ENCODE measurements around the gene GPATCH8. TPM values are rescaled to one million over a fixed set of nuclear protein-coding genes. Genes with fewer than 3 reads are reported as not detected.
"Not testable (repeated sequence)": the region's sequence is repeated elsewhere in the genome, so short reads cannot be mapped to it uniquely, and the experiment has no call there.

The GPATCH8 gene
- total RNA-seq, 8 experiments from 2014 or later: 25.6 to 96.4 (median 29.7) TPM

DNA sequence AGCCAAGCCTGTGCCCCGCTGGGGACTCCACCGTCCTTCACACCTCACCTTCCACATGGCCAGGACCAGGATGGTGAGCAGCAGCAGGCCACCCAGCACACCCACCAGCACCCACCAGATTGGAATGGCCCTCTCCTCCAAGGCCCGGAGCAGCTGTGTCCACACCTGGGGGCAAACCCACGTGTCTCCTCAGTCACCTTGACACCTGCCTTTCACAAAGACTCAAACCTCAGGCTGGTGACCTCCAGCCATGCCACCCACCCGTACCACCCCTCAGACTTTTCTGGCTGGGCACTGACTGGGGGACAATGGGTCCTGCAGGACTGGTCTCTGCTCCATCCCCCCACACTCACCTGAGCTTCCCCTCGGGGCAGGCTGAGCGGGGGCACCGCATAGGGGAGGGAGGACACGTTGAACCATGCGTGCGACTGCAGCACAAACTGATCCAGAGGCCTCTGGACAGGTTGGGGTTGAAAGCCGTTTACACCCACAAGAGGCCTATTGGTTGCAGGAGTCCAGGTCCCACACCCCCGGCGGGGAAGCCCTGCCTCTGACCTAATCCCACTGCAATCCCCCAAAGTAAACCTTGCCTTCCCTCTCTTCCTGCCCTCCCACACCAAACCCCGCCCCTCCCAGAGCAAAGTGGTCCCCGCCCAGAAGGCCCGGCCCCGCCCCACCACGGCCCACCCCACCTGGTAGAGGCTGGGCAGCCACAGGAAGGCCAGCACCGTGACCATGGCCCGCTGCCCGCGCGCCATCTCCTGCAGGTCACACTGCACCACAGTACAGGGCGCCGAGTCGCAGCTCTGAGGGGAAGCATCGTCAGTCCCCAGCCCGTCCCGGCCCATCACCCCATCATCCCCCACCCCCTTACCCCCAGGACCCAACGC, 128.7 kb downstream of the GPATCH8 start:
- H3K27ac ChIP-seq: no peak overlapping the region
- H3K4me3 ChIP-seq: no peak overlapping the region
- peak in 7 of 8 experiments; percentile 19 to 43 (median 32) for ATAC-seq (replicated peaks in 6 of 8)
- peaks cover 0 to 4% of the 10 kb centered on the region in 2 donors for H3K4me1 ChIP-seq (replicated peaks in 1 of 2)
- 80% methylated on average over 5 to 7 of the region's 31 CpGs; no CpG with 5 or more reads in 8 of the 10 experiments for WGBS, 10 experiments
- in situ Hi-C loops (cut with MboI; ENCODE audit: low pct_unique_long_range_greater_than_20kb in 2 of 9, low sequenced_read_pairs in 9 of 9, unreplicated experiment in 9 of 9): no loop called here

GRCh38 chr17:44372036-44372435, 131.2 kb downstream of the GPATCH8 start:
- WGBS, 10 experiments: 71 to 90% (median 77%) methylated on average over 2 to 6 of the region's 10 CpGs; no CpG with 5 or more reads in 3 of the 10 experiments
- ATAC-seq (replicated peaks in 6 of 8): no peak
- in situ Hi-C loops (cut with MboI; ENCODE audit: low pct_unique_long_range_greater_than_20kb in 2 of 9, low sequenced_read_pairs in 9 of 9, unreplicated experiment in 9 of 9): no loop called here
- Histone ChIP-seq H3K4me1 (replicated peaks in 1 of 2) (peaks cover 0 to 9% of the 10 kb centered on the region in 2 donors), H3K27ac (no peak overlapping the region), H3K4me3 (no peak overlapping the region)

- Histone ChIP-seq H3K4me3 (peak overlapping the region in 1 of 5 donors; percentile 4), H3K4me1 (replicated peaks in 1 of 2) (peaks cover 0 to 11% of the 10 kb centered on the region in 2 donors), H3K27ac (peak overlapping the region in 1 of 2 donors; percentile 46)
- ATAC-seq (replicated peaks in 6 of 8); in situ Hi-C loops (cut with MboI; ENCODE audit: low pct_unique_long_range_greater_than_20kb in 2 of 9, low sequenced_read_pairs in 9 of 9, unreplicated experiment in 9 of 9): not testable (repeated sequence)
- 16 to 100% (median 41%) methylated on average over 1 to 6 of the region's 17 CpGs; no CpG with 5 or more reads in 4 of the 10 experiments for WGBS, 10 experiments
Measured at GRCh38 chr17:44369414-44370023, 133.7 kb downstream of the GPATCH8 start.

DNA sequence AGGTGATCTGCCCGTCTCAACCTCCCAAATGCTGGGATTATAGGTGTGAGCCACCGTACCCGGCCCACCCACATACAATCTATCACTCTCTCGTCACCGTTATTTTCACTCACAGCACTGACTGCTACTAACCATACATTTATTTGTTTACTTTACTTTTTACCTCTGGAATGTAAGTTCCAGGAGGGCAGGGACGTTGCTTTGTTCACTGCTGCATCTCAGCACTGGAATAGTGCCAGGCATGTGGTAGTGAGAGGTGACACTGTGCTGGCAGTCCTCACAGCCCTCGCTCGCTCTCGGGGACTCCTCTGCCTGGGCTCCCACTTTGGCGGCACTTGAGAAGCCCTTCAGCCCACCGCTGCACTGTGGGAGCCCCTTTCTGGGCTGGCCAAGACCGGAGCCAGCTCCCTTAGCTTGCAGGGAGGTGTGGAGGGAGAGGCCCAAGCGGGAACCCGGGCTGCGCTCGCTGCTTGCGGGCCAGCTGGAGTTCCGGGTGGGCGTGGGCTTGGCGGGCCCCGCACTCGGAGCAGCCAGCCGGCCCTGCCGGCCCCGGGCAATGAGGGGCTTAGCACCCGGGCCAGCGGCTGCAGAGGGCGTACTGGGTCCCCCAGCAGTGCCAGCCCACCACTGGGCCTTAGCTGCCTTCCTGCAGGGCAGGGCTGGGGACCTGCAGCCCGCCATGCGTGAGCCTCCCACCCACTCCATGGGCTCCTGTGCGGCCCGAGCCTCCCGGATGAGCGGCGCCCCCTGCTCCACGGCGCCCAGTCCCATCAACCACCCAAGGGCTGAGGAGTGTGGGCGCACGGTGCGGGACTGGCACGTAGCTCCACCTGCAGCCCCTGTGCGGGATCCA, 134.6 kb downstream of the GPATCH8 start:
- H3K4me1 ChIP-seq (replicated peaks in 1 of 2): peaks cover 0 to 11% of the 10 kb centered on the region in 2 donors
- in situ Hi-C loops (cut with MboI; ENCODE audit: low pct_unique_long_range_greater_than_20kb in 2 of 9, low sequenced_read_pairs in 9 of 9, unreplicated experiment in 9 of 9); H3K4me3 ChIP-seq; ATAC-seq (replicated peaks in 6 of 8); H3K27ac ChIP-seq: not testable (repeated sequence)
- WGBS, 10 experiments: 47 to 100% (median 93%) methylated on average over 3 to 10 of the region's 42 CpGs; no CpG with 5 or more reads in 5 of the 10 experiments

DNA sequence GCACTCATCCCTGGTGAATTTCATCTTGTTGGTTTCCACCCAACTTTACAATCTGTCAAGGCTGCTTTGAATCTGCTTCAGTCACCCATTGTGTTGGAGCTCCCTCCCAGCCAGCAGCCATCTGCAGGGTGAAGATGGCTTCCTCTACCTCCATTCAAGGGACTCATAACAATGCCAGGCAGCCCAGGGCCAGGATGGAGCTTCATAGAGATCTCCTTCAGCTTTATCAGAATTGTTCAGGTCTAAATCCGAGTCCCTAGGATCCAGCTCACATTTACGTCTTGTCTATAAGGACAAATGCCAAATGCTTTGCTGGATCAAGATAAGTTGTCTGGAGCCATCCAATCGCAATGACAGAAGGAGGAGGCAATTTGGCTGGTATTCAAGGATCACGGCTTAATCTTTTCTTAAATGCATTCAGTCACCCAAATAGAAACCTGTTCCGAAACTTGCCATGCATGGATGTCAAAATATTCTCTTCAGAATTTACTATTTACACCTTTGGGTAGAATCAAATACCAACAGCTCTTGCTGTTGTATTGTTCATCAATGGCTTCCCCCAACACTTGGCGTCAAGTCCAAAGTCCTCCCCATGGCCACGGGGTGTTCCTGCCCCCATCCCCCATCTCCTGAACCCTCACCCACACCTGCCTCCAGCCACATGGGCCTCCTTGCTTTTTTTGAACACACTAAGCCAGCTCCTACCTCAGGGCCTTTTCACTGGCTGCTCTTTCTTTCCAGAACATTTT, 135.8 kb downstream of the GPATCH8 start:
- Histone ChIP-seq H3K27ac (no peak overlapping the region), H3K4me3 (no peak overlapping the region), H3K4me1 (replicated peaks in 1 of 2) (peaks cover 0 to 11% of the 10 kb centered on the region in 2 donors)
- 56 to 100% (median 92%) methylated on average over 1 to 6 of the region's 7 CpGs; no CpG with 5 or more reads in 1 of the 10 experiments for WGBS, 10 experiments
- no peak for ATAC-seq (replicated peaks in 6 of 8)
- in situ Hi-C loops (cut with MboI; ENCODE audit: low pct_unique_long_range_greater_than_20kb in 2 of 9, low sequenced_read_pairs in 9 of 9, unreplicated experiment in 9 of 9): no loop called here

DNA sequence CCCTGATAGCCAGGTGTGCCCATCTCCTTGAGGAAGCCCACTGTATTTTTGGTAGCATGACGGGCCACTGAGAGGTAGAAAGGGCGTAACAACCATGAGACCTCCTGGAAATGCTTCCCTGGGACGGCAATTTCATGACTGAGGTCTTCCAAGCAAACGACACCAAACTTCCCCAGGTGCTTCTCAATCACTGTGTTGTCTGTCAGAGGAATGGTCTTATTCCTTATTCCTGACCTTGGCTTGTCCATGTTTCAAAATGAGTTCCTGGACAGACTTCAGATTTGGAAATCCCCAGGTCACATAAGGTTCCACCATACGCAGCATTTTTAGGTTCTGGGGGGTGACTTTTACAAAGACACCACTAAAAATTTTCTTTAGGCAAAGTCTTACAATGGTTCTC, 138.2 kb downstream of the GPATCH8 start:
- not testable (repeated sequence) for H3K27ac ChIP-seq

DNA sequence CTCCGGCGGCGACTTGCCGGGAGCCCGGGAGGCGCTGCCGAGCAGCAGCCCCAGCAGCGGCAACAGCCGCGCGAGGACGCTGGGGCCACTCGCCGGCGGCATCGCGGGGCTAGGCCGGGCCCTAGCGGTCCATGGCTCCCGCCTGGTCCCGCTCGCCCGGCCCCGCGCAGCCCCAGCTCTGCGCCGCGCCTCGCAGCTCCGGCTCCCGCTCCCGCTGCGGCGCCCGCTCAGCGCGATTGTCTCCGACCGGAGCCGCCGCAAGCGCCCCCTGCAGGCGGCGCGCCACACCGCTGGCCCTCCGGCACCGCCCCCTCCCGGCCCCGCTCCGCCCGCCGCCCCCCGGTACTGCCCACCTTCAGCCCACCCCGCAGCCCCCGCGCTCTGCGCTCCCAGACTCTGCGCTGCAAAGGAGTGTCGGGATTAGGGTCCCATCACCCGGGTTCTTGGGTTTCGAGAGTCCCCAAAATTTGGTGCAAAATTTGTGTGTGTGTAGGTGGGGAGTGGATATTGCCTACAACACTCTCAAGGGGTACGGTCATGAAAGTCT, 139.5 kb downstream of the GPATCH8 start, which contains the start of gene FAM171A2:
Gene FAM171A2 (minus strand): TSS at position 241 of the 547 bp plus-strand sequence. CDS start 139 bp downstream, at position 102.
- peak; percentile 70 to 89 (median 73) for ATAC-seq (replicated peaks in 6 of 8)
- peak within 1 kb of the TSS; percentile 70 to 93 (median 82) for H3K4me3 ChIP-seq
- peak within 1 kb of the TSS; percentile 88 to 90 for H3K27ac ChIP-seq
- 13 to 50% methylated on average over 1 to 3 of the region's 63 CpGs; no CpG with 5 or more reads in 8 of the 10 experiments for WGBS, 10 experiments
- in situ Hi-C loops (cut with MboI; ENCODE audit: low pct_unique_long_range_greater_than_20kb in 2 of 9, low sequenced_read_pairs in 9 of 9, unreplicated experiment in 9 of 9): no loop called here
- peaks cover 24 to 26% of the 10 kb centered on the region in 2 donors for H3K4me1 ChIP-seq (replicated peaks in 1 of 2)

More for the DNA sequence above, 138.2 kb downstream of the GPATCH8 start:
- H3K4me1 ChIP-seq (replicated peaks in 1 of 2): peaks cover 23 to 35% of the 10 kb centered on the region in 2 donors
- in situ Hi-C loops (cut with MboI; ENCODE audit: low pct_unique_long_range_greater_than_20kb in 2 of 9, low sequenced_read_pairs in 9 of 9, unreplicated experiment in 9 of 9); H3K4me3 ChIP-seq; ATAC-seq (replicated peaks in 6 of 8): not testable (repeated sequence)
- WGBS, 10 experiments: 64 to 100% (median 91%) methylated on average over 1 to 5 of the region's 5 CpGs; no CpG with 5 or more reads in 3 of the 10 experiments

DNA sequence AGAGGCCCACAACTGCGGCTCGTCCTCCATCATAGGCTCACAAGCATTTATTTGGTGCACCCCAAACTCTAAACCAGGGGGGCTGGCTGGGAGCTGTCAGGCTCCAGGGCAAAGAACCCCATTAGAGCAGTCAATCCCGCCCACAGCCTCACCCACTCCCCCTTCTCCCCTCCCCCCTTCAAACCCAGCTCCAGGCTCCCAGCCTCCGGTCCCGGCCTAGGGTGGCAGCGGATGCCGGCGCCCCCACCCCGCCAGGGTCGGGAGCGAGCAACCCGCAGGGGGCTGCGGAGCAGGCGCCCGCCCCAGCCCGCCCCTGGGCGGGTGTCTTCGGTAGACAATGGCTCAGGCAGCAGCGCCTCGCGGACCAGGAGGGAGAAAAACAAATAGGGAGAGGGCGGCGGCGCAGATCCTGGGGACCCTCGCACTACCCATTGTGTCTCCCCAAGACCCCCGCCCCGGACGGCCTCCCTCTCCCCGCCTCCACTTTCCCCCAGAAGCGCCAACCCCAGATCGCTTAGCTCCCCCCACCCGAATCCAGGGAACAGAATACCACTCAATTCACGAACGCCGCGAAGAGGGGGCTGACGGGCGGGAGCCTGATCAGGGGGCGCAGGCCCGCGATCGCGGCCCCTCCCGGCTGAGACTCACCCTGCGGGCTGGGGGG, 140.1 kb downstream of the GPATCH8 start:
- in situ Hi-C loops (cut with MboI; ENCODE audit: low pct_unique_long_range_greater_than_20kb in 2 of 9, low sequenced_read_pairs in 9 of 9, unreplicated experiment in 9 of 9): no loop called here
- WGBS, 10 experiments: no CpG with 5 or more reads among the region's 45 CpGs
- peak; percentile 27 to 68 (median 58) for ATAC-seq (replicated peaks in 6 of 8)

GRCh38 chr17:44362459-44362948, 140.7 kb downstream of the GPATCH8 start:
- peak in 5 of 8 experiments; percentile 41 to 56 (median 50) for ATAC-seq (replicated peaks in 6 of 8)
- in situ Hi-C loops (cut with MboI; ENCODE audit: low pct_unique_long_range_greater_than_20kb in 2 of 9, low sequenced_read_pairs in 9 of 9, unreplicated experiment in 9 of 9): no loop called here
- peak overlapping the region; percentile 88 to 90 for H3K27ac ChIP-seq
- H3K4me1 ChIP-seq (replicated peaks in 1 of 2): peaks cover 24 to 26% of the 10 kb centered on the region in 2 donors
- peak overlapping the region; percentile 70 to 93 (median 82) for H3K4me3 ChIP-seq
- WGBS, 10 experiments: no CpG with 5 or more reads among the region's 11 CpGs

More for the DNA sequence above, 140.1 kb downstream of the GPATCH8 start:
- H3K27ac ChIP-seq: peak overlapping the region; percentile 88 to 90
- H3K4me3 ChIP-seq: peak overlapping the region; percentile 70 to 93 (median 82)
- H3K4me1 ChIP-seq (replicated peaks in 1 of 2): peaks cover 24 to 26% of the 10 kb centered on the region in 2 donors

DNA sequence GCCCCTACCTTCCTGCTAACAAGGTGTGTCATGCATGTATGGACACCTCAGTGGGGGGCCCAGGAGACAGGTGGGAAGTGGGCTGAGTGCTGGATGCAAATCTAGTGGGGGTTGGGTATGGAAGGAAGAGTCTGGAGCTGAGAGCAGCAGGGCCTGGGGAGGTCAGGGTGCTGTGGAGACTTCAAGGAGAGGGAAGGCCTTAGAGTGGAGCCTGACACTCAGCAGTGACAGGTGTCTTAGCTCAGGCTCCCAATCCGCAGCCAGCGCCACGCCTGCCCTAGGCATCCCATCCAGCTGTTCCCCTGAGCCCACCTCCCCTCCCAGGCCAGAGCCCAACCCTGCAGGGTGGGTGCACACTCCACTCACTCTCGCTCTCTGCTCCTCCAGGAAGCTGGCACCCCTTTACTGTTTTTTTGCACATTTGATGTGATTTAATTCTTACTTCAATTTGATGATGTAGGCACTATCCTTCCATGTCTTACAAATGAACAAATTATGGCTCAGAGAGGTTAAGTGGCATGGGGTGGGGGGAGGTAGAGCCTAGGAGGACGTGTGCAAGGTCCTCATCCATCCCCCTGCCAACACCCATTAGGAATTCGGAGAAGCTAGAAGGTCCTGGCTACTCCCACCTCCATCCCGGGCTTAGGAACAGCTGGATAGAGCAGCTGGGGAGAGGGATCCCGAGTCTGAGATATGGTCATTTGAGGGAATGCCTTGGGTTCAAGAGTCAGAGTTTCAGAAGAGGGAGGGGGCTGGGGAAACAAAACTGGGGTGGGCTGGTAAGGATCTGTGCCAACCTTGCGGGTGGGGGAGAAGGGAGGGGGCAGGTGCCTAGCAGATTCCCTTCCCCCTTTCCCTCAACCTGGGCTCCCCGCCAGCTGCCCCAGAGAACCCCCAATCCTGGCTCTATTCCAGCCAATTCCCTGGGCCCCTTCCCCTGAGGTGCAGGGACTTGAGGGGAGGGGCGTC, 141.6 kb downstream of the GPATCH8 start:
- ATAC-seq (replicated peaks in 6 of 8): no peak
- 0 to 80% (median 65%) methylated on average over 1 to 4 of the region's 11 CpGs; no CpG with 5 or more reads in 4 of the 10 experiments for WGBS, 10 experiments
- peak overlapping the region; percentile 70 to 93 (median 82) for H3K4me3 ChIP-seq
- H3K4me1 ChIP-seq (replicated peaks in 1 of 2): peaks cover 24 to 26% of the 10 kb centered on the region in 2 donors
- H3K27ac ChIP-seq: peak overlapping the region; percentile 32 to 90
- in situ Hi-C loops (cut with MboI; ENCODE audit: low pct_unique_long_range_greater_than_20kb in 2 of 9, low sequenced_read_pairs in 9 of 9, unreplicated experiment in 9 of 9): no loop called here
